Esophagus mucosa (tissue), 1 donor: ENCODE results near the gene TMEM214. TPM values are rescaled to one million over a fixed set of nuclear protein-coding genes. Genes with fewer than 3 reads are reported as not detected.

ENCODE experiments used
- ATAC-seq: fragments of 200-7000 bp; cut with Tn5 transposase; one replicate; pipeline ENCODE4 v1.9.1; 2020
- total RNA-seq: library from RNA; stranded (reverse); gene quantifications from one replicate; pipeline ENCODE4 v1.2.4, GENCODE V29; 2023
- donor health status: DM: yes; HTN: yes; CAD: no.

TMEM214 gene, protein sequence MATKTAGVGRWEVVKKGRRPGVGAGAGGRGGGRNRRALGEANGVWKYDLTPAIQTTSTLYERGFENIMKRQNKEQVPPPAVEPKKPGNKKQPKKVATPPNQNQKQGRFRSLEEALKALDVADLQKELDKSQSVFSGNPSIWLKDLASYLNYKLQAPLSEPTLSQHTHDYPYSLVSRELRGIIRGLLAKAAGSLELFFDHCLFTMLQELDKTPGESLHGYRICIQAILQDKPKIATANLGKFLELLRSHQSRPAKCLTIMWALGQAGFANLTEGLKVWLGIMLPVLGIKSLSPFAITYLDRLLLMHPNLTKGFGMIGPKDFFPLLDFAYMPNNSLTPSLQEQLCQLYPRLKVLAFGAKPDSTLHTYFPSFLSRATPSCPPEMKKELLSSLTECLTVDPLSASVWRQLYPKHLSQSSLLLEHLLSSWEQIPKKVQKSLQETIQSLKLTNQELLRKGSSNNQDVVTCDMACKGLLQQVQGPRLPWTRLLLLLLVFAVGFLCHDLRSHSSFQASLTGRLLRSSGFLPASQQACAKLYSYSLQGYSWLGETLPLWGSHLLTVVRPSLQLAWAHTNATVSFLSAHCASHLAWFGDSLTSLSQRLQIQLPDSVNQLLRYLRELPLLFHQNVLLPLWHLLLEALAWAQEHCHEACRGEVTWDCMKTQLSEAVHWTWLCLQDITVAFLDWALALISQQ
- 29.7 TPM for total RNA-seq

- ATAC-seq, result peak; percentile 94
Observed at GRCh38 chr2:27032495-27033252, at the start of gene TMEM214. Gene TMEM214, plus strand, starts transcription at chr2:27032965. Its CDS starts 51 bp downstream, at chr2:27033016.

DNA sequence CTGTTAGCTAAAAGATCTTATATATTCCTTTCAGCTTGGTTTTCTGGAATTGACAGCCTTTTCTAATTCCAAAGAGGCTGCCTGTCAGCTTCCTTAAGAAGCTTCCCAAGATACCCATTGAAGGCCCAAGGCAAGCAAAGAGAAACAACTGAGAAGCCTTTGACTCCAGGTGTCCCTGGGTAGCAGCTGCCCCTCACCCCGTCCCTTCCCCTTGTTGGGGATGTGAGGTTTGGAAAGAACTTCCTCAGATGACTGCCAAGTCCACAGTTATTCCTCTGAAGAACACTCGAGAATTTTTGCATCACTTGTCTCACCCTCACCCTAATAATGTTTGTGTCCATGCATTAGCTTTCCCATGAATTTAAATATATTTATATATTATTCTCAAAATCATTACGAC is 49.0 kb upstream of the TMEM214 start:
- no peak for ATAC-seq

DNA sequence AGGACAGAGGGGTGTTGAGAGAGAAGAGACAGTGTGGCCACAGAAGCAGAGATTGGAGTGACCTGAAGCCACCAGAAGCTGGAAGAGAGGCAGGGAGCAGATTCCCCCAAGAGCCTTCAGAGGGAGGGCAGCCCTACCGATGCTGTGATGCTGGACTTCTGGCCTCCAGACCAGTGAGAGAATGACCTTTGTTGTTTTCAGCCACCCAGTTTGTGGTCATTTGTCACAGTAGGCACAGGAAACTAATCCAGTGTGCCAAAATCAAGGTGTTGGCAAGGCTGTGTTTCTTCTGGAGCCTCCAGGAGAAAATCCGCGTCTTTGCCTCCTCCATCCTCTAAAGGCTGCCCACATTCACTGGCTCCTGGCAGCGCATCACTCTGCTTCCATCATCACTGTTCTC is 47.0 kb upstream of the TMEM214 start:
- ATAC-seq, result no peak

DNA sequence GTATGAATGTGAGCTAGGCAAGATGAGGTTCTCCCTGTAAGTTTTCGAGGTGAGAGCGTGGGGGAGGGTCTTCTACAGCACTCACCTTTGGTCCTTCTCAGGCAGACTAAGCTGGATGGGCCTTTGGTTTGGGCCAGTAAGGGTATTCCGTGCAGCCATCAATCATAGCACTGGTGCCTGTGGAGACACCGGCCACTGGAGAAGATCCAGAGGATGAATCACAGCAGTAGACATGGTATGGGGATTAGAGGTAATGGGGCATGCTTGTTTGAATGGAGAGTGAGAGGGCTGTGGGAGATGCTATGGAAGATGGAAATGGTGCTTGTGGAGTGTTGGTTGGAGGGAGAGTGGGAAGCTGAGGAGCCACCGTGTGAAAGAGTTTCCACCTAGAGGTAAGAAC is 46.2 kb upstream of the TMEM214 start:
- no peak for ATAC-seq

GRCh38 chr2:26988058-26988860 is 44.5 kb upstream of the TMEM214 start:
- ATAC-seq, result no peak

- ATAC-seq, result no peak
Observed at GRCh38 chr2:26989156-26989555, 43.6 kb upstream of the TMEM214 start.

- ATAC-seq, result no peak
Observed at GRCh38 chr2:26991717-26992116, 41.0 kb upstream of the TMEM214 start.

DNA sequence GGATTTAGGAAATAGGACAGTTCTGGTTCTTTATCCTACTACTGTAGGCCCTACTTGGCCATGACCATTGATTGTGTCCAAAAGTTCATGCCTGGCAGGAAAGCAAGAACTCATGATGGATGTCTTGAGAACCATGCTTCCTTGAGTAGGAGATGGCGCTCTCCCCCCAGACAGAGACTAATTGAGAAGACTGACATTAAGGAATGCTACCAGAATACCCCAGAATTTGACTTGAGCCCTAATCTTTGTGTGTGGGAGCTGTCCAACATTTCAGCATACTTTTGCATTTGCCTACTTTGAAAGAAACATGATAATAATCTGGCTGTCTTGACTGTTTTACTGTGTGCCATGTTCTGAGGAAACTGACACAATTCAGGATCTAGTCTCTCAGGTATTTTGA is 39.0 kb upstream of the TMEM214 start:
- no peak for ATAC-seq

GRCh38 chr2:26994983-26995382 is 37.8 kb upstream of the TMEM214 start:
- ATAC-seq, result no peak

DNA sequence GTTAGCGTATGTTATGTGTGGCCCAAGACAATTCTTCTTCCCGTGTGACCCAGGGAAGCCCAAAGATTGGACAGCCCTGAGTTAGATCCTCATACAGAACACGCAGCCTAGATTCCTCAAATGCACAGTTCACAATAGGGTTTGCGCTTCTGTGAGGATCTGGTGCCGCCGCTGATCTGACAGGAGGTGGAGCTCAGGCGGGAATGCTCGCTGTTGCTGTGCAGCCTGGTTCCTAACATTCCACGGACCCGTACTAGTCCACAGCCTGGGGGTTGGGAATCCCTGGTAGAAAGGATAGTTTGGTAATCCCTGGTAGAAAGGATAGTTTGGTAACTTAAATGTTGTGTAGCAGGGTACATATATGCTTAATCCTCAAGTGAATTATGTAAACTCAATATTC is 35.4 kb upstream of the TMEM214 start:
- no peak for ATAC-seq

DNA sequence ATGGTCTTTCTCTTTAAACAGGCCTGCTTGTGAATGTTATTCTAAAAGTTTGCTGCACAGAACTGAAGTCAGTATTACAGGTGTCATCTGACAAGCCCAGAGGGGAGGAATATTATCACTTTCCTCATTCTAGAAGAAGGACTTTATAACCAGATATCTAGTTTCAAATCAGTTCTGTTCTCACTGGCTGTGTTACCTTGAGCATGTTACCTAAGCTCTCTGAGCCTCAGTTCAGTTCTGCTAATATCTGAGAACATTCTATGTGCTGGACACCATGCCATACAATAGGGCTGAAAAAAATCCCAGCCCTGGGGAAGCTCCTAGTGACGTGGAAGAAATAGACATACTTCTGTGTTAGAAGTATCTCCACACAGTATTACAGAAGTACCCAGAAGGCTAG is 34.4 kb upstream of the TMEM214 start:
- ATAC-seq, result no peak

GRCh38 chr2:27000228-27000627 is 32.5 kb upstream of the TMEM214 start:
- no peak for ATAC-seq

DNA sequence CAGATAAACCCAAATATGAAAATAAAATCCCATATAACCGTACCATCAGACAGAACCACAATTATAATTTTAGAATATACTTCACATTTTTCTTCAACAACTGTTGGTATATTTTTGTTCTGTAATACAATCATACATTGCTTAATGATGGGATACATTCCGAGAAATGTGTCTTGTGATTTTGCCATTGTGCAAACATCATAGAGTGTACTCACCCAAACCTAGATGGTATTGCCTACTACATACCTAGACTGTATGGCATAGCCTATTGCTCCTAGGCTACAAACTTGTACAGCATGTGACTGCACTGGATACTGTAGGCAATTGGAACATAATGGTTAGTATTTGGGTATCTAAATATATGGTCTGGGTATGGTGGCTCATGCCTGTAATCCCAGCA is 31.8 kb upstream of the TMEM214 start:
- ATAC-seq, result no peak

DNA sequence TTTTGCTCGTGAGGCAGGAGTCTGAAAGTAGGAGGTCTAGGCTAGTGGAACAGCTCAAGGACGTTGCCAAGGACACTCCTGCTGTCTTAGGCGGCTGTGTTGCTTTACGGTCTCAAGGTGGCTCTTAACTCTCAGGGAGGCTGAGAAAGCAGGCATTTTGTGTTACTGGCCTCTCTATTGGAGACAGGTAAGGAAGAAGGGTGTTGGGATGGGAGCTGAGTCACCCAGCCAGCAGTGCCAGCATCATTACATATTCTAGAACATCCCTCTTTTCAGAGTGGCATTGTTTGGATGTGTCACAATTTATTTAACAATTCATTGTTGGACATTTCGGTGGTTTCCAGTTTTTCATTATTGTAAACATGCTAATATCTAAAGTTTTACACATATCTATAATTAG is 30.8 kb upstream of the TMEM214 start:
- ATAC-seq, result peak; percentile 54

DNA sequence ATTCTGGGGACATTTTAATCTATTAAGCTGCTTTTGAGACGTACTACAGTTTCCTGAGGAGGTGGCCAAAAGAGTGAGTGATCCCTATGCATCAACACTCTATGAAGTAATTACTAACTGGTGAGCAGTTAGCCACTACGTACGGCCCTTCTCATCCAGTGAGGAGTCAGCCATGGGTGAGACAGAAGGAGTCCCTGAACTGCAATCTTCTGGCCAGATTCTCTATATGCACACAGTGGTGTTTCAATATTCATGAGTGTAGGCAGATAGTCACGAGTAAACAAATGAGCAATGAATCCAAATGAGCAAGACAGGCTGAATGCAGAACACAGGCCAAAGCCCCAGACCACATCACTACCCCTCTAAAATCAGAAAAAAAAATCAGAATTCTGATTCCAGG is 29.8 kb upstream of the TMEM214 start:
- ATAC-seq, result no peak

DNA sequence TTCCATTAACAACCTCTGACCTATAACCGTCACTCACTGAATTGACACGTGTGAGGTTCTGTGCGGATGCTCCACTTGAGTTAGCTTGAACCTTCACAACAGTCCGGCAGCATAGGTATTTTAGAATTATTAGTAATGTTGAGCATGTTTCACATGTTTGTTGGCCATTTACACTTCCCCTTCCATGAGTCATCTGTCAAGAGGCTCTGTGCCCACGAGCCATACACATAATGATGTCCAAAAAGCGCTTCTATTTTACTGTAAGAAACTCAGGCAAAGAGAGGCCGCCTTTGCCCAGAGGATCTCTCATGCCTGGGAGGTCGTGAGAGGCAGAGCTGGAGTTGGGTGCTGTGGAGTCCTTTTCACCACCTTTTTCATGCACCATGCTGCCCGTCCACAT is 28.9 kb upstream of the TMEM214 start:
- ATAC-seq, result no peak

DNA sequence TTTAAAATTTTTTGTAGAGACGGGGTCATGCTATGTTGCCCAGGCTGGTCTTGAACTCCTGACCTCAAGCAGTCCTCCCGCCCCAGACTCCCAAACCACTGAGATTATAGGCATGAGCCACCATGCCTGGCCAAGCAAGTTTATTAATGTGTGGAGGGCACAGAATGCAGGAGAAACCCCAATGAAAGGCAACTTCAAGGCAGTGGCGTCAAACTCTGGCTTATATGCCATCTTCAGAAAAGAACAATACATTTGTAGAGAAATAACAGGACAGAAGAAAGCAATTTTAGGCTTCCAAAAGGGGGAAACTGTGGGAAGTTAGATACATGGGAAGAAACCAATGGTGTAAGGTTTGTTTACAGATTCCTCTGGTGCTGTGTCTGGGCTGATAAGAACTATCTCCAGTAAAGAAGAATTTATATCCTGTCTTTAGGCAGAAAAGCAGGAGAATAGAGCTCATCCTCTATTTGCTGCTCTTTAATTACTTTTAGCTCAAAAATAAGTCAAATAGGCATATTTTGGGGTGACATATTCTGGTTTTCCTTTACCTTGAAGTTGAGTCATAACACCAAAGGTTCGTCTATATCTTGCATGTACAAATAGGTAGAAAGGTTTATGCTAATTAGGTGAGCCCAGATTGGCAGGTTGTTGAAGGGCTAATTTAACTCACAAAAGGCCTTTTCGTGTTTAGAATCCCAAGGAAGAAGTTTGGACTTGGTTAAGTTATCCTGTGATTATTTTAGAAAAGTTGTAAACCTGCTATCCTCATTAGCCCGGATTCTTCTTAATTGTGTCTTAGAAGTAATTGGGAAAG is 26.0 kb upstream of the TMEM214 start:
- no peak for ATAC-seq

DNA sequence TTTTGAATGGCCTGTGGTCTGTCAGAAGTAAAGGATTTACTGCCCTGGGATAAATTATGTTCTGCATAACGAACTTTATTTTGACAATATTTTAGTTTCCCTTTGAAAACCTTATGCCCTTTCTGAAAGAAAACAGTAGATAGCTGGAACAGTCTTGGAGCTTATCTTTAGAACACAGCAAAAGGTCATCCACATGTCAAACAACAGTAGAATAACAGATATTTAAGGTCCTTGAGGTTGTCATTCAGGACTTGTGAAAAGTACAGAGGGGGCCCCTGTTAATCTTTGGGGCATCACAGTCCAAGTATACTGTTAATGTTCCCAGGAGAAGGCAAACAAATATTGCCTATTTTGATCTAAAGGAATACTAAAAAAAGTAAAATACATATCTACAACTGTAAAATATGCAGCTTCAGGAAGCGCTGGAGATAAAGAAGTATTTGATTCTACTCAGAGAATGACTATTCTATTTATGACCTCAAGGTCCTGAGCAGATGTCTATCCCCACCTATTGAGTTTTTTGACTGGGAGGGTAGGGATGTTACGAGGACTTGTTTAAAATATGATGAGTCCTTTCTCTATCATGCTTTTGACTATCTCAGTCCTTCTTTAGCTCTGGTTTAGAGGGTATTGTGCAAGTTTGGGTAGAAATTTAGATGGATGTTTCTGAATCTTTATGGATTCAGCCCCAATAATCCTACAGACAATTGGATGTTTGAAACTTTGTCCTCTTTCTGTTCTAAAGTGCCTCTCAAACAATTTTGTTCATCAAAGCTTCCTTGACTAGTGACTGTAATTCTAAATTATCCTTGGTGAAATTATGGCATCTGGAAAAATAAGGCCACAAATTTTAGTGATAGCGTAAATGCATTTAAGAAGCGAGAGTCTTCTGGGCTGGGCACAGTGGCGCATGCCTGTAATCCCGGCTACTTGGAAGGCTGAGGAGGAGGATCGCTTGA is 25.1 kb upstream of the TMEM214 start:
- ATAC-seq, result no peak

- ATAC-seq, result no peak
Observed at GRCh38 chr2:27008678-27009077, 24.1 kb upstream of the TMEM214 start.

DNA sequence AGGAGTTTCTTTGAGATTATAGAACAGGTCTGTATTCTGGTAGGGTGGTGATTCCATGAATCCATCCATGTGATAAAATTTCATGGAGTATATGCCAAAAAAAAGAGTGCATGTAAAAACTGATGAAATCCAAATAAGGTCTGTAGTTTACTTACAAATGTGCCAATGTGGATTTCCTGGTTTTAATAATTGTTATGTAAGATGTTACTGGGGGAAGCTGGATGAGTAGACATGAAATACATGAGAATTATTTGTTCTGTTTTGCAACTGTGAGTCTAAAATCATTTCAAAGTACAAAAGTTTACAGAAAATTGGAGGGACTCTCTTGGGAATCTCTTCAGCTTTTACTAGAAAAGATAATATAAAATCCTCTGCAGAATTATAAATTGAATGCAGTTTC is 23.7 kb upstream of the TMEM214 start:
- ATAC-seq, result no peak

GRCh38 chr2:27009716-27010115 is 23.0 kb upstream of the TMEM214 start:
- ATAC-seq, result no peak
